ENCODE results near the gene SLC22A1.

DNA sequence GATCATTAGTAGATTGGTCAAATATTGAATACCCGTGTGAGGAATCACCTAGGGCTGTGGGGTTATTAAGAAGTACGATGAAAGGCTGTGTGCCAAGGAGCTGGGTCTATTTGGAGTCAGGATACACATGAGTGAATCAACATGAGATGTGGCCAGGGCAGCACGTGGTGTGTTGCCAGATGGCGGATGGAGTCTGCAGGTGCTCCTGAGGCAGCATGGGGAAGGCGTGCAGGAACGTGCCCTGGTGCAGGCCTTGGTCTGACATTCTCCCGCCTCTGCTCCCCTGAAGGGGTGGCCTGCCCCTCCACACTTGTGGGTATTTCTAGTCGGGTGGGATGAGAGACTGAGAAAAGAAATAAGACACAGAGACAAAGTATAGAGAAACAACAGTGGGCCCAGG is 39.0 kb upstream of the SLC22A1 start:
- TF ChIP-seq, protein P1, sequence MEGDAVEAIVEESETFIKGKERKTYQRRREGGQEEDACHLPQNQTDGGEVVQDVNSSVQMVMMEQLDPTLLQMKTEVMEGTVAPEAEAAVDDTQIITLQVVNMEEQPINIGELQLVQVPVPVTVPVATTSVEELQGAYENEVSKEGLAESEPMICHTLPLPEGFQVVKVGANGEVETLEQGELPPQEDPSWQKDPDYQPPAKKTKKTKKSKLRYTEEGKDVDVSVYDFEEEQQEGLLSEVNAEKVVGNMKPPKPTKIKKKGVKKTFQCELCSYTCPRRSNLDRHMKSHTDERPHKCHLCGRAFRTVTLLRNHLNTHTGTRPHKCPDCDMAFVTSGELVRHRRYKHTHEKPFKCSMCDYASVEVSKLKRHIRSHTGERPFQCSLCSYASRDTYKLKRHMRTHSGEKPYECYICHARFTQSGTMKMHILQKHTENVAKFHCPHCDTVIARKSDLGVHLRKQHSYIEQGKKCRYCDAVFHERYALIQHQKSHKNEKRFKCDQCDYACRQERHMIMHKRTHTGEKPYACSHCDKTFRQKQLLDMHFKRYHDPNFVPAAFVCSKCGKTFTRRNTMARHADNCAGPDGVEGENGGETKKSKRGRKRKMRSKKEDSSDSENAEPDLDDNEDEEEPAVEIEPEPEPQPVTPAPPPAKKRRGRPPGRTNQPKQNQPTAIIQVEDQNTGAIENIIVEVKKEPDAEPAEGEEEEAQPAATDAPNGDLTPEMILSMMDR (IDR thresholded peaks at IDR 0.05; ENCODE audit: insufficient read depth, low read depth, low read length) = no peak
- TF ChIP-seq EZH2 (IDR thresholded peaks at IDR 0.05; ENCODE audit: insufficient read depth, low read length) = no peak

Data from astrocyte (in vitro differentiated cells and primary cell).